Gastrocnemius medialis (tissue), 4 donors: ENCODE measurements around the gene ODAPH. TPM values are rescaled to one million over a fixed set of nuclear protein-coding genes. Genes with fewer than 3 reads are reported as not detected.

Experiments used
- ATAC-seq, 2 donors: fragments of 150-250 bp; one replicate each; pipeline ENCODE4 v1.9.1; 2016
- DNase-seq, 2 donors: peaks; one replicate each; pipeline ENCODE4 v3.0.0-alpha.2; 2019
- H3K27ac ChIP-seq, 4 donors: fragments of 200-600 bp; sonication (generic); 1 replicate in 1 of 4; 2 replicates in 3 of 4; pipeline ENCODE4 v1.5.1; 2016 to 2018; ENCODE audit warnings: mild to moderate bottlenecking in 2 of 4, moderate library complexity in 1 of 4
- H3K27me3 ChIP-seq, 3 donors: fragments of 200-600 bp; sonication (generic) in 2 of 3; 1 replicate in 1 of 3; 2 replicates in 2 of 3; pipeline versions ENCODE4 v1.5.1 to v1.6.0; 2016 to 2019; ENCODE audit warnings: mild to moderate bottlenecking in 1 of 3, moderate library complexity in 1 of 3
- H3K36me3 ChIP-seq, 2 donors: fragments of 200-600 bp; sonication (generic) in 1 of 2; one replicate each; pipeline ENCODE4 v1.5.1; 2017 to 2018
- H3K4me1 ChIP-seq, 2 donors: fragments of 200-600 bp; sonication (generic) in 1 of 2; one replicate each; pipeline ENCODE4 v1.5.1; 2016 to 2017; ENCODE audit warnings: mild to moderate bottlenecking in 2 of 2
- H3K4me3 ChIP-seq, 4 donors: fragments of 200-600 bp; sonication (generic) in 3 of 4; 1 replicate in 1 of 4; 2 replicates in 3 of 4; pipeline ENCODE4 v1.5.1; 2016 to 2019; ENCODE audit warnings: mild to moderate bottlenecking in 2 of 4
- H3K9me3 ChIP-seq, 3 donors: fragments of 200-600 bp; sonication (generic) in 2 of 3; 1 replicate in 1 of 3; 2 replicates in 2 of 3; pipeline ENCODE4 v1.5.1; 2016 to 2019
- CTCF ChIP-seq, 5 experiments: fragments of 450-650 bp in 3 of 5; fragments of 200-600 bp in 2 of 5; sonication (generic) in 2 of 5; IDR thresholded peaks in 4 of 5; conservative IDR thresholded peaks in 1 of 5; 1 replicate in 4 of 5; 2 replicates in 1 of 5; pipeline ENCODE4 v1.5.1; 2016 to 2019; ENCODE audit warnings: antibody characterized with exemption in 5 of 5, mild to moderate bottlenecking in 3 of 5, moderate library complexity in 3 of 5
- POLR2A ChIP-seq, 2 donors: fragments of 450-650 bp; IDR thresholded peaks; one replicate each; pipeline ENCODE4 v1.6.1; 2017; ENCODE audit warnings: antibody characterized with exemption in 2 of 2, mild to moderate bottlenecking in 2 of 2, moderate library complexity in 2 of 2
- in situ Hi-C, 4 donors: fragments of 200-750 bp; cut with MboI; loops; one replicate each; pipeline versions ENCODE4 v1.15.0 to v1.8.0; 2017; ENCODE audit warnings: low sequenced_read_pairs in 4 of 4
- intact Hi-C: fragments of 100-400 bp; cut with DNase I; formaldehyde crosslinking; loops from one replicate; pipeline ENCODE4 v1.15.1; 2023; ENCODE audit warnings: low total_unique reads
- total RNA-seq, 4 donors: library from RNA; depleted of rRNA; stranded (reverse); fragments of >200 nt; gene quantifications; one replicate each; pipeline versions ENCODE4 v1.1.0 to v1.2.3, GENCODE V29; 2016

Gene ODAPH
- total RNA-seq, 4 donors from 2014 or later, result not detected

GRCh38 chr4:75547647-75548387, 8.0 kb upstream of the ODAPH start:
- DNase-seq (peak in 1 of 2 donors; percentile 34), ATAC-seq (no peak)
- Histone ChIP-seq H3K27me3 (no peaks in the 10 kb centered on the region), H3K4me3 (no peak overlapping the region), H3K27ac (no peak overlapping the region), H3K9me3 (no peaks in the 10 kb centered on the region), H3K4me1 (no peaks in the 10 kb centered on the region), H3K36me3 (peaks cover 0 to 7% of the 10 kb centered on the region in 2 donors)
- in situ Hi-C loops (no loop called here), intact Hi-C loops (no loop called here)
- no peak for TF ChIP-seq POLR2A (IDR thresholded peaks at IDR 0.05)
- TF ChIP-seq CTCF (IDR thresholded peaks at IDR 0.05 in 4 of 5, conservative IDR thresholded peaks at IDR 0.05 in 1 of 5), result no peak

- in situ Hi-C loops, result no loop called here
These were observed 6.8 kb upstream of the ODAPH start for GRCh38 chr4:75549019-75549418.

GRCh38 chr4:75552452-75552851, 3.4 kb upstream of the ODAPH start:
- Histone ChIP-seq H3K27me3 (no peaks in the 10 kb centered on the region), H3K4me3 (no peak overlapping the region), H3K36me3 (no peaks in the 10 kb centered on the region), H3K27ac (no peak overlapping the region), H3K4me1 (no peaks in the 10 kb centered on the region), H3K9me3 (no peaks in the 10 kb centered on the region)
- in situ Hi-C loops, result no loop called here
- TF ChIP-seq CTCF (IDR thresholded peaks at IDR 0.05 in 4 of 5, conservative IDR thresholded peaks at IDR 0.05 in 1 of 5) (no peak), POLR2A (IDR thresholded peaks at IDR 0.05) (no peak)
- no peak for DNase-seq
- intact Hi-C loops, result no loop called here
- ATAC-seq, result no peak

More at GRCh38 chr4:75549019-75549418, 6.8 kb upstream of the ODAPH start:
- TF ChIP-seq CTCF (IDR thresholded peaks at IDR 0.05 in 4 of 5, conservative IDR thresholded peaks at IDR 0.05 in 1 of 5) (no peak), POLR2A (IDR thresholded peaks at IDR 0.05) (no peak)
- H3K9me3 ChIP-seq, result no peaks in the 10 kb centered on the region
- H3K36me3 ChIP-seq, result peaks cover 0 to 7% of the 10 kb centered on the region in 2 donors
- DNase-seq (no peak), ATAC-seq (no peak)
- H3K27ac ChIP-seq, result no peak overlapping the region
- intact Hi-C loops, result no loop called here
- no peaks in the 10 kb centered on the region for H3K27me3 ChIP-seq
- no peak overlapping the region for H3K4me3 ChIP-seq
- H3K4me1 ChIP-seq, result no peaks in the 10 kb centered on the region

- Histone ChIP-seq H3K4me1 (no peaks in the 10 kb centered on the region), H3K36me3 (no peaks in the 10 kb centered on the region), H3K9me3 (no peaks in the 10 kb centered on the region), H3K27me3 (no peaks in the 10 kb centered on the region), H3K27ac (no peak overlapping the region), H3K4me3 (no peak overlapping the region)
- in situ Hi-C loops, result no loop called here
- TF ChIP-seq POLR2A (IDR thresholded peaks at IDR 0.05) (no peak), CTCF (IDR thresholded peaks at IDR 0.05 in 4 of 5, conservative IDR thresholded peaks at IDR 0.05 in 1 of 5) (no peak)
- intact Hi-C loops, result no loop called here
- ATAC-seq (no peak), DNase-seq (no peak)
These were observed 1.8 kb downstream of the ODAPH start for GRCh38 chr4:75557696-75558095.

- no peaks in the 10 kb centered on the region for H3K4me1 ChIP-seq
- DNase-seq, result no peak
- no peaks in the 10 kb centered on the region for H3K27me3 ChIP-seq
- TF ChIP-seq POLR2A (IDR thresholded peaks at IDR 0.05), result no peak
- no peak for TF ChIP-seq CTCF (IDR thresholded peaks at IDR 0.05 in 4 of 5, conservative IDR thresholded peaks at IDR 0.05 in 1 of 5)
- in situ Hi-C loops (no loop called here), intact Hi-C loops (no loop called here)
- no peaks in the 10 kb centered on the region for H3K9me3 ChIP-seq
- H3K36me3 ChIP-seq, result no peaks in the 10 kb centered on the region
- no peak overlapping the region for H3K4me3 ChIP-seq
- ATAC-seq, result no peak
- H3K27ac ChIP-seq, result no peak overlapping the region
These were observed 5.9 kb downstream of the ODAPH start for GRCh38 chr4:75561789-75562188.
